ENCODE data around the gene TNFRSF1A.
A peak's percentile ranks its signal among the peaks of the same experiment; 100 is the strongest.

The TNFRSF1A gene

DNA sequence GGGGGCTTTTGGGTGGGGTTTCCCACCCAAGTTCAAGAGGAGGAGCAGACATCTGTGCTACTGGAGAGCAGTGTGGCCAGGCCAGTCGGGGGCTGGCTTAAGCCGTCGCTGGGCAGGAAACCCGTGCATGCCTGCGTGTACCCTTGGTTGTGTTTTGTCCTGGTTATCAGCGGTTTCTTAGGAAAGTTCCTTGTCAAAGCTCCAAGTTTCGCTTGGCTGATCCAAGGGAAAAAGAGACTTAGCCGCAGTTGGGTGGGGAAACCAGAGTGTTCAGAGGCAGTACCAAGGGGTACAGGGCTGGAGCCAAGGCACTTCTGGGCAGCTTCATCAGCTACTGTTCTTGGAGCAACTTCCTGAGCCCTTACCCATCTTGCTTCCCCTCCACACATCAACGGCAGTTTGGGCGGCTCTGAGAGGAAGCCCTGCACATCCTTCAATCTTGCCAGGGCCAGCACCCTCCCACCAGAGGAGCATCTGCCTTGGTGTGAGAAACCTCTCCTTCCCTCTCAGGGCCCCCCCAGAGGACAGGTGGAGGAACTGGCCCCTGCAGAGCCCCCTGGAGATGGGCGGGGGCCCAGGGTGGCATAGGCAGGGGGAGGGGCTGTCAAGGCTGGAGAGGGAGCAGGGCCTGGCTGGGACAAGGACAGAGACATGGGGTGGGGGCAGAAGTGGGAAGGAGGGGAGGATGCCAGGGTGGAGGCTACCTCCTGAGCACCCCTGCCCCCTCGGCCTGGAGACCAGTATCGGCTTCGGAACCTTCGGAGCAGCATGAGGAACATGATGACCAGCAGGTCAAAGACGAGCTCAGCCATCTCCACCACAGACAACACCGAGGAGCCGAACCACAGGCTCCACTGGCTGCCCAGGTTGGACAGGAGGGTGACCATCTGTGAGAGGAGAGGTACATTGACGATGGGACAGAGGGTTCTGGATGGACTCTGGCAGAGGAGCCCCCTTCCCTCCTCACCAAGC lies 5.8 kb upstream of the TNFRSF1A start:
- no peak overlapping the region for H3K4me3 ChIP-seq (ENCODE audit: low read length)
- no peaks in the 10 kb centered on the region for H3K9me2 ChIP-seq (replicated peaks; ENCODE audit: control insufficient read depth, low read length)
- peaks cover 48% of the 10 kb centered on the region for H3K4me1 ChIP-seq (ENCODE audit: control insufficient read depth, low read length)
- H4K20me1 ChIP-seq (ENCODE audit: control insufficient read depth, insufficient read depth, low read depth, low read length): no peaks in the 10 kb centered on the region
- H3F3A ChIP-seq (ENCODE audit: control insufficient read depth, insufficient read depth): peaks cover 7% of the 10 kb centered on the region; the same call in 1 of the 2 replicates
- no peak for TF ChIP-seq EZH2phosphoT487 (IDR thresholded peaks at IDR 0.05; ENCODE audit: borderline replicate concordance, low read length)
- TF ChIP-seq, protein P1, sequence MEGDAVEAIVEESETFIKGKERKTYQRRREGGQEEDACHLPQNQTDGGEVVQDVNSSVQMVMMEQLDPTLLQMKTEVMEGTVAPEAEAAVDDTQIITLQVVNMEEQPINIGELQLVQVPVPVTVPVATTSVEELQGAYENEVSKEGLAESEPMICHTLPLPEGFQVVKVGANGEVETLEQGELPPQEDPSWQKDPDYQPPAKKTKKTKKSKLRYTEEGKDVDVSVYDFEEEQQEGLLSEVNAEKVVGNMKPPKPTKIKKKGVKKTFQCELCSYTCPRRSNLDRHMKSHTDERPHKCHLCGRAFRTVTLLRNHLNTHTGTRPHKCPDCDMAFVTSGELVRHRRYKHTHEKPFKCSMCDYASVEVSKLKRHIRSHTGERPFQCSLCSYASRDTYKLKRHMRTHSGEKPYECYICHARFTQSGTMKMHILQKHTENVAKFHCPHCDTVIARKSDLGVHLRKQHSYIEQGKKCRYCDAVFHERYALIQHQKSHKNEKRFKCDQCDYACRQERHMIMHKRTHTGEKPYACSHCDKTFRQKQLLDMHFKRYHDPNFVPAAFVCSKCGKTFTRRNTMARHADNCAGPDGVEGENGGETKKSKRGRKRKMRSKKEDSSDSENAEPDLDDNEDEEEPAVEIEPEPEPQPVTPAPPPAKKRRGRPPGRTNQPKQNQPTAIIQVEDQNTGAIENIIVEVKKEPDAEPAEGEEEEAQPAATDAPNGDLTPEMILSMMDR (IDR thresholded peaks at IDR 0.05; ENCODE audit: low read depth, low read length, poor library complexity, severe bottlenecking): no peak
- peaks cover 9% of the 10 kb centered on the region; the same call in 1 of the 2 replicates for H3K27me3 ChIP-seq (ENCODE audit: control insufficient read depth, low read length)
- H3K4me2 ChIP-seq (ENCODE audit: low read length): no peak overlapping the region
- H3K27ac ChIP-seq (ENCODE audit: low read depth, low read length): no peak overlapping the region
- no peaks in the 10 kb centered on the region for H3K79me2 ChIP-seq (ENCODE audit: control insufficient read depth, low read length)
- H3K36me3 ChIP-seq (ENCODE audit: control insufficient read depth, low read length): no peaks in the 10 kb centered on the region
- H3K9me3 ChIP-seq (ENCODE audit: control insufficient read depth, insufficient read depth, low read length): no peaks in the 10 kb centered on the region

DNA sequence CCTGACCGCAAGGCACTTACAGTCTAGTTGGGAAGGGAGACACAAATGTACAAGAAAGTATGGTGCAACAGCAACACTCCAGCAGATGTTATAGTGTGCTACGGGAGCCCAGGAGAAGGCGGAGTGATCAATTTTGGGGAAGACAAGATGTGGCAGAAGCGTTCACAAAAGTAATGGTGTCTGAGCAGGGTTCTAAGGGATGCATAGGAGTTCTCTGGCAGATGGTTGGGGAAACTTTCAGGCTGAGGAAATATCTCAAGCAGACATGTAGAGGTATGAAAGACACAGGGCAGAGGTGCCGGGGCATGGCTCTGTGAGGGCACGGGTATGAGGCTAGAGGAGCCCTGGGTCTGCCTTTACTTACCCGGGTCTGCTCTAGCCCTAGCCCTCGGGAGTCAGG lies 5.1 kb upstream of the TNFRSF1A start:
- no peak overlapping the region for H3K4me3 ChIP-seq (ENCODE audit: low read length)
- H3F3A ChIP-seq (ENCODE audit: control insufficient read depth, insufficient read depth): peaks cover under 1% of the 10 kb centered on the region; the same call in 1 of the 2 replicates
- peaks cover 4% of the 10 kb centered on the region for H3K79me2 ChIP-seq (ENCODE audit: control insufficient read depth, low read length)
- no peak overlapping the region for H3K4me2 ChIP-seq (ENCODE audit: low read length)
- peaks cover 48% of the 10 kb centered on the region for H3K4me1 ChIP-seq (ENCODE audit: control insufficient read depth, low read length)
- no peaks in the 10 kb centered on the region for H3K36me3 ChIP-seq (ENCODE audit: control insufficient read depth, low read length)
- H3K9me3 ChIP-seq (ENCODE audit: control insufficient read depth, insufficient read depth, low read length): no peaks in the 10 kb centered on the region
- no peak overlapping the region for H3K27ac ChIP-seq (ENCODE audit: low read depth, low read length)
- no peaks in the 10 kb centered on the region for H3K9me2 ChIP-seq (replicated peaks; ENCODE audit: control insufficient read depth, low read length)
- H3K27me3 ChIP-seq (ENCODE audit: control insufficient read depth, low read length): peaks cover 9% of the 10 kb centered on the region; the same call in 1 of the 2 replicates
- TF ChIP-seq, protein P1 (IDR thresholded peaks at IDR 0.05; ENCODE audit: low read depth, low read length, poor library complexity, severe bottlenecking): no peak
- no peak for TF ChIP-seq EZH2phosphoT487 (IDR thresholded peaks at IDR 0.05; ENCODE audit: borderline replicate concordance, low read length)
- H4K20me1 ChIP-seq (ENCODE audit: control insufficient read depth, insufficient read depth, low read depth, low read length): no peaks in the 10 kb centered on the region

DNA sequence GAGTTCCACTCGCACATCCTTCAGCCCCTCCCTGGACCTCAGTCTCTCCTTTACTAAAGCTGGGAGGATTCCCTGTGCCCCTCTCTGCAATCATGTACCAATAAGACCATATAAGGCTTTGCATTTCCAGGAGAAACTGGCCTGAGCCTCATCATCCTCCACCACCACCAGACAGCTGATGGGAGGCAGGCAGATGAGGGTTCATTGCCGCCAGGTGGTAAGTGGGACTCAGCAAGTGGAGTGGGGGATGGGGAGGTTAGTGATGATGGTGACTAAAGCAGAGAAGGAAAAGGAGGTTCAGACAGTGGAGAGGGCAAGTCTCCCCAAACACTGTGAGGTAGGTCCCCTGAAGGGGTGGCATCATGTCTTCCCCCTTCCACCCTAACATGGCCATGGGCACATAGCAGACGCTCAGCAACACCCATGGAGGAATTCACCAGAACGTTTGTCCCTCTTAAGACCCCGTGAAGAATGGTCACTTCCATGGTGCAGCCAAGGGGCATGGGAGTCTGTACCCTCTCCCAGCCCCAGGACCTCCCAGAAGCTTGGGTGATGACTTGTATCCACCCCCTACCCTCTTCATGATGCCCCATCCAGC lies 4.5 kb upstream of the TNFRSF1A start:
- peaks cover 9% of the 10 kb centered on the region; the same call in 1 of the 2 replicates for H3K27me3 ChIP-seq (ENCODE audit: control insufficient read depth, low read length)
- no peak overlapping the region for H3K4me3 ChIP-seq (ENCODE audit: low read length)
- no peaks in the 10 kb centered on the region for H3K9me2 ChIP-seq (replicated peaks; ENCODE audit: control insufficient read depth, low read length)
- no peaks in the 10 kb centered on the region for H3F3A ChIP-seq (ENCODE audit: control insufficient read depth, insufficient read depth)
- H3K9me3 ChIP-seq (ENCODE audit: control insufficient read depth, insufficient read depth, low read length): no peaks in the 10 kb centered on the region
- no peaks in the 10 kb centered on the region for H4K20me1 ChIP-seq (ENCODE audit: control insufficient read depth, insufficient read depth, low read depth, low read length)
- H3K27ac ChIP-seq (ENCODE audit: low read depth, low read length): no peak overlapping the region
- peaks cover 43% of the 10 kb centered on the region for H3K4me1 ChIP-seq (ENCODE audit: control insufficient read depth, low read length)
- H3K4me2 ChIP-seq (ENCODE audit: low read length): 0 out of 2 replicates have a peak overlapping the region, but pooled peaks have one; percentile 15
- H3K36me3 ChIP-seq (ENCODE audit: control insufficient read depth, low read length): peaks cover 5% of the 10 kb centered on the region
- H3K79me2 ChIP-seq (ENCODE audit: control insufficient read depth, low read length): peaks cover 10% of the 10 kb centered on the region
- TF ChIP-seq, protein P1 (IDR thresholded peaks at IDR 0.05; ENCODE audit: low read depth, low read length, poor library complexity, severe bottlenecking): no peak
- TF ChIP-seq EZH2phosphoT487 (IDR thresholded peaks at IDR 0.05; ENCODE audit: borderline replicate concordance, low read length): no peak

Data from DOHH2 (cell line).